ENCODE results near the gene PCBP3.
"Not testable (repeated sequence)": the region's sequence is repeated elsewhere in the genome, so short reads cannot be mapped to it uniquely, and the experiment has no call there.

GRCh38 chr21:45885930-45886601 lies 242.5 kb downstream of the PCBP3 start:
- TF ChIP-seq POLR2A (IDR thresholded peaks at IDR 0.05; ENCODE audit: low read depth, low read length); TAF1 (IDR thresholded peaks at IDR 0.05; ENCODE audit: borderline replicate concordance, low read depth, low read length): not testable (repeated sequence)
